HG02678 (cell line): ENCODE data around the gene LUC7L.
"Not testable (repeated sequence)": the region's sequence is repeated elsewhere in the genome, so short reads cannot be mapped to it uniquely, and the experiment has no call there.

Source experiments
- ATAC-seq: cut with Tn5 transposase; IDR thresholded peaks from one replicate; pipeline ENCODE4 v1.9.1; 2021; ENCODE audit warnings: mild to moderate bottlenecking, moderate library complexity; ENCODE audit not compliant: unreplicated experiment

The LUC7L gene

GRCh38 chr16:180681-181564 is 48.3 kb downstream of the LUC7L start:
- no peak for ATAC-seq

- ATAC-seq: no peak
Observed at GRCh38 chr16:180101-180675, 49.1 kb downstream of the LUC7L start, which contains the start of gene HBQ1. Gene HBQ1 (plus strand): TSS chr16:180459. CDS start chr16:180487, 28 bp downstream.

GRCh38 chr16:179211-180092 is 49.8 kb downstream of the LUC7L start:
- no peak for ATAC-seq

- ATAC-seq: no peak
Observed at GRCh38 chr16:178668-179015, 50.6 kb downstream of the LUC7L start.

- no peak for ATAC-seq
Observed at GRCh38 chr16:177981-178667, 51.1 kb downstream of the LUC7L start.

GRCh38 chr16:177394-177822 is 51.8 kb downstream of the LUC7L start:
- no peak for ATAC-seq

- not testable (repeated sequence) for ATAC-seq
Observed at GRCh38 chr16:176477-177382, 52.5 kb downstream of the LUC7L start, which contains the start of gene HBA1. Gene HBA1 (plus strand): TSS chr16:176680. CDS start chr16:176717, 37 bp downstream.

- not testable (repeated sequence) for ATAC-seq
Observed at GRCh38 chr16:176006-176405, 53.2 kb downstream of the LUC7L start.

GRCh38 chr16:175011-175949 is 54.0 kb downstream of the LUC7L start:
- no peak for ATAC-seq

GRCh38 chr16:173928-174769 is 55.1 kb downstream of the LUC7L start:
- ATAC-seq: not testable (repeated sequence)

GRCh38 chr16:173211-173854 is 55.9 kb downstream of the LUC7L start:
- ATAC-seq: not testable (repeated sequence)

- not testable (repeated sequence) for ATAC-seq
Observed at GRCh38 chr16:172374-172941, 56.8 kb downstream of the LUC7L start, which contains the start of gene HBA2. Gene HBA2 (plus strand): TSS chr16:172876. CDS start chr16:172913, 37 bp downstream.

GRCh38 chr16:170788-171187 is 58.5 kb downstream of the LUC7L start:
- ATAC-seq: no peak

GRCh38 chr16:170088-170507 is 59.2 kb downstream of the LUC7L start:
- not testable (repeated sequence) for ATAC-seq

GRCh38 chr16:169014-169413 is 60.2 kb downstream of the LUC7L start:
- no peak for ATAC-seq

GRCh38 chr16:168424-168823 is 60.8 kb downstream of the LUC7L start:
- ATAC-seq: no peak
